Uterus (tissue), 2 donors: ENCODE data around the gene CADPS2.

Experiments used
- CTCF ChIP-seq, 4 experiments: fragments of 200-600 bp in 2 of 4; fragments of 450-650 bp in 2 of 4; sonication (generic) in 2 of 4; IDR thresholded peaks; one replicate each; pipeline ENCODE4 v1.5.1; 2016 to 2019; ENCODE audit warnings: antibody characterized with exemption in 4 of 4, mild to moderate bottlenecking in 2 of 4, moderate library complexity in 1 of 4
- POLR2A ChIP-seq, 2 donors: fragments of 450-650 bp; IDR thresholded peaks; one replicate each; pipeline ENCODE4 v1.6.1; 2016; ENCODE audit warnings: antibody characterized with exemption in 2 of 2, mild to moderate bottlenecking in 1 of 2, moderate library complexity in 1 of 2

- TF ChIP-seq POLR2A (IDR thresholded peaks at IDR 0.05) (no peak), CTCF (IDR thresholded peaks at IDR 0.05) (no peak)
Measured at GRCh38 chr7:122454776-122455507, 431.3 kb downstream of the CADPS2 start.
